Stimulated activated CD8-positive, alpha-beta memory T cell treated with anti-CD3 and anti-CD28 coated beads, Interleukin-12 subunit alpha, Interleukin-12 subunit beta, amount 100 ng/mL, for 4 hours (primary cell): ENCODE measurements around the gene UBE2QL1.

Source experiments
- DNase-seq: peaks from one replicate; pipeline ENCODE4 v3.0.0-alpha.2; 2020; ENCODE audit warnings: low read depth

UBE2QL1 gene

DNA sequence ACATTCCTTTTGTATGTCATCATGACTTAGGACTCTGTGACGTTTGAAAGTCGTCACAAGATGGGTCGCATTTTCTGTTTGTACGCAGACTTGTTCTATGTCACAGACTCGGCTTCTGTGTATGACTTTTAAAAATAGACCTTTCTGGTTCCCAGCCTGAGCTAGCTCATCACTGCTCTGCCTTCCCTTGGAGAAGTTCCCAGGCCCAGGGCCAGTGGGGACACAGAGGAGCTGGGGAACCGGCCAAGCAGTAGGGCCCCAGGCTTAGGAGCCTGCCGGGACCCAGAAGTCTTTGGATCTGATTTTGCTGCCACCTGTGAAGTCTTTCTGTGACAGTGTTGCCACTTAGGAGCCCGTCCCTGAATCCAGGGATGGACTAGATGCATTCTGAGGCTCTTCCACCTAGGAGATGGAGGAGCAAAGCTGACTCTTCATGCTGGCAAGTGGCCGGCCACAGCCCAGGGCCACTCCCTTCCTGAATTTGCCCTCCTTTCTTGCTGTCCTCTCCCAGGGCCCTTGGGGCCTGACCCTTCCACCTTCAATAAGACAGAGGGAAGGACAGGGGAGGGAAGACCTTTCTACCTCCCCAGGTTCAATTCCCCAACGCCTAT is 18.1 kb upstream of the UBE2QL1 start:
- no peak for DNase-seq

DNA sequence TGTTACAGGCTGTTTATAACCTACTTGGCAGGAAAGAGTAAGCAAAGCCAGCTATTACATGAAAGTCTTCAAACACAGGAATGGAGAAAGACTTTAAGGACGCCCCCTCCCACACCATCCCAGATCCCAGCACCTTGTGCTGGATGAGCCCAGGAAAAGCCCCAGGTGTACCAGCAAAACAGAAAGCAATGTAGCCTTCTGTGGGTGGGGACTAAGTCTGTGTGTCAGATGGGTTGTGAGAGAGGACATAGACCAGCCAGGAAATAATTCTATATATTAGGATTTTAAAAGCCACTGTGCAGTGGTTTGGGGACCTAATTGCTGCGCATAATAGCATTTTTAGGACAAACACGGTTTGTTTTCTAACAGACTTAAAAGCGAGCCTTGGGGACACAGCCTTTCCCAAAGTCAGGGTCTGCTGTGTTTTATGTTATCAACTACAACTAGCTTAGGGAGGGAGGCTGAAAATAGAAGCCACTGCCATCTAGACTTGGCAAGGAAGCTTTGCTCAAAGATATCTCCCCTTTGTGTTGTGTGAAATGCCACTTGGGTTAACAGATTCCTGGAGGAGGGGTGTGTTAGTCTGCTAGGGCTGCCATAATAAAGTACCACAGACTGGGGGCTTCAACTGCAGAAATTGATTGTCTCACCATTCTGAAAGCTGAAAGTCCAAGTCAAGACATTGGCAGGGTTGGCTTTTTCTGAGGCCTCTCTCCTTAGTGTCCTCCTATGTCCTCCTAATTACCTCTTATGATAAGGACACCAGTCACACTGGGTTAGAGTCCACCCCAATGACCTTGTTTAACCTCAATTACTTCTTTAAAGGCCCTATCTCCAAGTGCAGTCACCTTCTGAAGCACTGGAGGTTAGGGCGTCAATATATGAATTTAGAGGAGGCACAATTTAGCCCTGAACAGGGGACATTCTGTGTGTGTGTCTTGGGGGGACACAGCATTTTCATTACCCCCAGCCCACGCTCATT is 17.2 kb upstream of the UBE2QL1 start:
- no peak for DNase-seq

DNA sequence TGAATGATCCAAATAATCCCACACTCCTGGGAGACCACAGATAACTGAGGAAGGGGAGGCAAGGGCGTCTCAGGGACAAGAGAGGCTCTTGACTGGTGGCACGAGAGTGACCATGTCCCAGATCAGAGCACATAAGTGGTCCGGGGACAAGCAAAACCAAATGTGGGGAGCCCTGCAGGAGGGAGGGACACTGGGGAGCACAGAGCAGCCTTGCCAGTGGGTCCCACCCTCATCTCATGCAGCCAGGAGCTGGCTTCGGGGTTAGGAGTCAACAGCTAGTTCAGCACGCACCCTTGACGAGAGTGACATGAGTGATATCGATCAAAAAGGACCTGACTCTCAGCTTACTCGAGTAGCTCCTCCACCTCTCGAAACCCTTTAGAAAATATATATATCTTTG is 16.5 kb upstream of the UBE2QL1 start:
- no peak for DNase-seq

DNA sequence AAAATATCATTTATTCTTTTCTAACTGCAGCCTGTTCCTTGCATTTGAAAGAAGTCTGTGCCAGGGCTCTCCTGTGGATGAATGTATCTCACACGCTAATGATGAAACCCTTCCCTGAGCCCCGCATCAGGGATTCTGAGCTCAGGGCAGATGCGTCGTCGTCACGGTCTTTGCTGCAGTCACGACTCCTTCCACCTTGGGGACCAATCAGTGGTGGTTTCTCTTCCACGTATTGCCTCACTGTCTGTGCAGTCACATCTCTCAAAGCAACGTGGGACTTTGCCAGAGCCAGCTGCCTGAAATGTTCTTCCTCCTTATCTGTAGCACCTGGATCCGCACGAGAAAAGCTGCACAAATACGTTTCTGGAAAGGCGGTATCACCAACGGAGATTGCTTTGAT is 13.9 kb upstream of the UBE2QL1 start:
- no peak for DNase-seq

DNA sequence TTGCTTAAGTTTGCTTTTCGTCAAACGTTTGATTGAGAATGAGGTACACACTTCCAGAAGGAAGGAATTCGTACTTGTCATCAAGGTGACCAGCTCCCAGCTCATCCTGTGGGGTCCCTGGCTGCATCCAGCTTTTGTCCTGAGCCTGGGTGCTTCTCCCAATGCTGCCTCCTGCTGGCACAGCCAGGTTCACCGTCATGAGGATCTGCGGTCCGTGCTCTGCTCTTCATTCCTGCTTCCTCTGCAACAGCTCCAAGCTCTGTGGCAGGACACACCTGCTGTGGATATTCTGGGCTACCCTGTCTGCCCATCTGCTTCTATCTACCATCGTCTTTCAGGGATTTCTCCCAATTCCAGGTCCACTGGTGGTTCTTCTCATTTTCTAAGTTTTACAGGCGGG is 13.3 kb upstream of the UBE2QL1 start:
- no peak for DNase-seq

DNA sequence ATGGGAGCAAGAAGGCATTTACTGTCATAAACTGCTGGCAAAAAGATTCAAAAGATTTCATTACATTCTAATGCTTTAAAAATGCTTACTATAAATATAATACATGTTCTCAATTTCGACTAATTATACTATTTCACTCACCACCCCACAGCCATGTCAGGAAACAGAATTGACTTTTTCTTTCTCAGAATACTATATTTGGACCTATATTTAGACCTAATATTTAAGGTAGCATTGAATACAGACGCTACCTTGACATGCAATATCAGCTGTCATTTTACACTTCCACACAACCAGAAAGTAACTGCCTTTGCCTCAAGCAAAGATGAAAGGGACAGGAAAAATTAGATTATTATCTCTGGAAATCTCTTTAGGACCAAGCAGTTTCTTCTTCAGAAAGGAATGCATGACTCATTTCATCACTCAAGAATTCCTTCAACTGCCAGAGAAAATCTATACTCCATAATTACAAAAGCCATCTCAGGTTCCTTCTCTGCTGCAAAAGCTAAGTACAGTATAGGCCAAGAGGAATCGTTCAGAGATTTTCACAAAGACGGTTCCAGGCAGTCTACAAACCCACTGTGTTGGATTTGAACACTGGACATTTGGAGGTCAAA is 11.8 kb upstream of the UBE2QL1 start:
- DNase-seq = no peak

DNA sequence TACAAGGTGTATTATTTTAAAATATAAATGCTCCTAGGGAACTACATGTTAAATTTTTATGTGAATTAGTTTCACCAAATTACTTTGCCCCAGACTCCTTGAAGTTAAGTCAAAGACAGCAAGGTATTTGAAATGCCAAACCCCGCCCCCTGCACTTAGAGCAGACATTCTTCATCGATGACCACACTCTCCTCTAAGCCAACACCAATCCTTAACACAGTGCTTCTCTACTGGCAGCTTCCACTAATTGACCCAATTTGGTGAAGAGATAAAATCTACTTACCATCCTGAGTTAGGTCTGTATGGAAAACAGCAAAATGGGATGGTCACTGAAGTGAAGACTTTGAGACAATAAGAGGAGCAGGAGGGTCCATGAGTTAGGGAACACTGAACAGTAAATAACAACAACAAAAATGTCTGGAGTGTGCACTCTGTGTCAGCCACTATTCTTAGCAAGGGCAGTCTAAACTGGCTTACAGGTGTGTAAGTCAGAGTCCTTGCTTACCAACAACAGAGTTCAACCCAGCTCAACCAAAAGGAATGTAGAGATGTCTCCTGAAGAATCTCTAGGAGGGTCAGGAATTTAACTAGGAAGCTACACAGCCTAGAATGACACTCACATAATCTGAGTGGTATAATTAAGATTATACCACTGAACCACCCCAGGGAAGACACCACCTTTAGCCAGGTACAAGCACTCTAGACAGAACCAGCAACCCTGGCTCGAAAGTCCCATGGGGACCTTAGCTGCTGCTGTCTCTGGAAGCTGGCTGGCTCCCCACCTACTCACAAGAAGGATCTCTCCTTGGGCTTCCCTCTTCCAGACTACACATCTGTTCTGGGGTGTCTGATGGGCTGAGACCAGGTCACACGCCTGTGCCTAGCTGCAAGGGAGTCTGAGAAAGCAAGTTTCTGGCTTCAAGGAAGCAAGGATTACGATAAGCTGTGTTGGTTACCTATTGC is 8.8 kb upstream of the UBE2QL1 start:
- no peak for DNase-seq

DNA sequence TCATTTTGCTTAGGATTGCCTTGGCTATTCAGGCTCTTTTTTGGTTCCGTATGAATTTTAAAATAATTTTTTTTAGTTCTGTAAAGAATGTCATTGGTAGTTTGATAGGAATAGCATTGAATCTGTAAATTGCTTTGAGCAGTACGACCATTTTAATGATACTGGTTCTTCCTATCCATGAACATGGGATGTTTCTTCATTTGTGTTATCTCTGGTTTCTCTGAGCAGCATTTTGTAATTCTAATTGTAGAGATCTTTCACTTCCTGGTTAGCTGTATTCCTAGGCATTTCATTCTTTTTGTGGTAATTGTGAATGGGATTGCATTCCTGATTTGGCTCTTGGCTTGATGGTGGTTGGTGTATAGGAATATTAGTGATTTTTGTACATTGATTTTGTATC is 6.3 kb upstream of the UBE2QL1 start:
- DNase-seq = no peak

DNA sequence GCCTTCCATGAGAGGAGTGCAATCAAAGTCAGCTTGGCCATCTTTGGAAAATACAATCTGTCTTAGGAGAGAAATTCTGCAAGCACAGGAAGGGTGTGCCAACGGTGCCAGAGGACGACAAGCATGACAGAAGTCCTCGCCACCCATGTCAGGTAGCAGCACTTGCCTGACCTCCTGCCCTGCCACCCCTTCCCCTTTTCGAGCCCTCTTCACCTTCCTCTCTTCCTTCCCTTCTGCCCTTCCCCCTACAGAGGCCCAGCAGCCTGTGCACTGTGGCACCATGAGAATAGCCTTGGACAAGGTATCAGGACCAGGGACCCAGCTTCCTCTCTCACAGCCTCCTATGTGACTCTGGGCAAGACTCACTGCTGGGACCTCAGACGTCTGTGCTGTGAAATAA is 5.3 kb upstream of the UBE2QL1 start:
- no peak for DNase-seq

DNA sequence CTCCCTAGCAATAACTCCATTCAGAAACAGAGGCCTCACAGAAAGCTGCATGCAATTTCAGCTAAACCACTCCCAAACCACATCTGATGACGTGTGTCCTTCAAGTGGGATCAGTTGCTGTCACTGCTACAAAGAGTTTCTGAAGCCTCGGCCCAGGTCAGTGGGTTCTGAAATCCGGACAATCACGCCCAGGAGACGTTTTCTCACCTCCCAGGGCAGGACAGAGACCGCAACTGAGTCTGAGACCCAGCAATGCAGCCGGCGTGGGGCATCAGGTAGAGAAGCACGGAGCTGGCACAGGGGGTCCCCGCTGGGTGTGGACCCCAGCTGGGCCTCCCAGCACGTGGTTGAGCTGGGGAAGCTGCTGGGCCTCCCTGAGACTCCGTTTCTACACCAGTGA is 2.6 kb upstream of the UBE2QL1 start:
- no peak for DNase-seq

DNA sequence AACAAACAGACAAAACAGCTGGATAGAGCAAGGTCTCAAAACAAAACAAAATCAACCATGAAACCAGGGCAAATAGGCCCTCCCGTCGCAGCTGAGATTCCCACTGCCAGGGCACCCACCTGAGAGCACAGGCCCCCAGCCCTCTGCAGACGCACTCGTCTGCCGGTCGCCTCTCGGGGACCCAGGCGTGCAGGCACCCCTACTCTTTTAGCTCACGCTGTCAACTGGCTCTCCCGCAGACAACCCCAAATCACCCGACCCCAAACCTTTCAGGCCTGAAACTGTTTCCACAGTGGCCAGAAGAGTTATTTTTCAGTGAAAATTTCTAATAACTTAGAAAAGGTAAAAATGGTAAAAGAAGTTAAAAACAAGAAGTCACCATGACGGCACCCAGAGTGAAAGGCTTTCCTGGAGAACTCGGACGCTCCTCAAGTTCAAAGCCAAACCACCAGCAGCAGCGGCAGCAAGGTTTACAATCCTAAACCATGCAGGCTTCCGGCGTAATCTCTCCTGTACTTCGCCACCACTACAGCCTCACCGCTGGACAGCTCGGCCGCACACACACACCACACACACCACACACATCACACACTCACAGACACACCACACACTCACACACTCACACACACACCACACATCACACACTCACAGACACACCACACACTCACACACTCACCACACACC is 1.9 kb upstream of the UBE2QL1 start:
- no peak for DNase-seq

DNA sequence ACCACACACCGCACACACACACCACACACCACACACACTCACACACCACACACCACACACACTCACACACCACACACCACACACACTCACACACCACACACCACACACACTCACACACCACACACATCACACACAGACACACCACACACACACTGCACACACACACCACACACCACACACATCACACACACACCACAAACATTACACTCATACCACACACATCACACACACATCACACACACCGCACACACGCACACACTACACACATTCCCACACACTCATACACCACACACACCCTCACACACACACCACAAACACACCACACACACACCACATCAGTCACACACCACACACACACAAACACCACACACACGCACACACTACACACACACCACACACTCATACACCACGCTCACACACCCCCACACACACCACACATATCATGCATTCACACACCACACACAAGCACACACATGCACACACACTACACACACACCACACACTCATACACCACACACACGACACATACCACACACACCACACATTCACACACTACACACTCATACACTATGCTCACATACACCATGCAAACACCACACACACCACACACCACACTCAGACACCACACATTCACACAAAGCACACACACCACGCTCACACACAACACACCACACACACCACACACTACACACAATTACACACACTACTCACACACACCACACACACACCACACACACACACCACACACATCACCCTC is 1.1 kb upstream of the UBE2QL1 start:
- DNase-seq = no peak

DNA sequence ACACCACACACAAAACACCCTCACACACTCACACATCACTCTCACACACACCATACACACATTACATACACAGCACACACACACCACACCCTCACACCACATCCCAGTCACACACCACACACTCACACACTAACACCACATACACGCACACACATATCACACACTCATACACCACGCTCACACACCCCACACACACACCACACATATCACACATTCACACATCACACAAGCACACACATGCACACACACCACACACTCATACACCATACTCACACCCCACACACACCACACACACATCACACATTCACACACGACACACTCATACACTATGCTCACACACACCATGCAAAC is 543 bp upstream of the UBE2QL1 start:
- DNase-seq = no peak

DNA sequence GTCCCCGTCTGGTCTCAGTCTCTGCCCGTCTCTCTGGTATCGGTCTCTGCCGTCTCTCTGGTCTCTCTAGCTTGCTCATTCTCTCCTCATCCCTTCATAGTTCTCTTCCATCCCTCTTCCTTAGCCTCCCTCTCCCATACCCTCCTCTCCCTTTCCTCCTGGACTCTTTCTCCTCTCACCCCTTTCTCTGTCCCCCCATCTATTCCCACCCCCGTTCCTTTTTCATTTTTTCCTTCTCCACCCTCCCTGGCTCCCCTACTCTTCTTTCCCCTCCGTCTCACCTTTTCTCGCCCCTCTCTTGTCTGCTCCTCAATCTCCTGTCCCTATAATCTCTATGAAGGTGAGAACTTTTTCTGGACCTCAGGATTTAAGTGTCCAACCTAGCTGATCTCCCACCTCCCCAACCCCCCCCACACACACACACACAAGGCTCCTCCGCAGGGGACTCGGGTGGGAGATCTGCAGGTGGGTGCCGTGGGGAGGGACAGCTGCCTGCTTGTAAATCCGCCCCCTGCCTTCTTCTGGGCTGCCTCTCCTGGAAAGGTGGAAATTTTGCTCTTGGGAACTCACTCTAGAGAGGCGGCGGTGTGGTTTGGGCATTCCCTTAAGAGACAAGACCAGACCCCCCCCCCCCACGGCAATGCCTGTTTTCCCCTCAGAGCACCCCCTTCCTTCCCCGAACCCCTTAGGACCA is 953 bp downstream of the UBE2QL1 start:
- no peak for DNase-seq

DNA sequence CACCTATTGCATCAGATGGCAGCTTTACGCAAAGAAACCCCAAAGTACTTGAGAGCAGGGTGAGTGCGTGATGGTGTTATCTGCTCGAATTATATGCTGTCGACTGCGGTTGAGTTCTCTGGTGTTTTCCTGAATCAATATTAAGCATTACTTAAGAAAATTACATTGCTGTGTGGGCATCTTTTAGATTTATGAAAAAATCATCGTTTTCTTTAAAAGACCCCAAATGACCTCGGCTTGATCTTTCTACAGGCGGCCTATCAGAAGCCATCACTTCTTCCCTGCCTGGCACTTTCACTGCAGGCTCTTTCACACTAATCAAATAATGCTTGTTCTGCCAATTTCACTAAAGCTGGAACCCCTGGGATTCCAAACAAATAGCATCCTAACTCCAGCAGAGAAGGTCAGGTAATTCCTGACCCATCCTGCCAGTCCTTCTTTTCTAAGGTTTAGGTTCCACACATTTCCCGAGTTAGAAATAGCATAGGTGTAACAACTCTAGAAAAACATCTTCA is 1.7 kb downstream of the UBE2QL1 start:
- DNase-seq = no peak

DNA sequence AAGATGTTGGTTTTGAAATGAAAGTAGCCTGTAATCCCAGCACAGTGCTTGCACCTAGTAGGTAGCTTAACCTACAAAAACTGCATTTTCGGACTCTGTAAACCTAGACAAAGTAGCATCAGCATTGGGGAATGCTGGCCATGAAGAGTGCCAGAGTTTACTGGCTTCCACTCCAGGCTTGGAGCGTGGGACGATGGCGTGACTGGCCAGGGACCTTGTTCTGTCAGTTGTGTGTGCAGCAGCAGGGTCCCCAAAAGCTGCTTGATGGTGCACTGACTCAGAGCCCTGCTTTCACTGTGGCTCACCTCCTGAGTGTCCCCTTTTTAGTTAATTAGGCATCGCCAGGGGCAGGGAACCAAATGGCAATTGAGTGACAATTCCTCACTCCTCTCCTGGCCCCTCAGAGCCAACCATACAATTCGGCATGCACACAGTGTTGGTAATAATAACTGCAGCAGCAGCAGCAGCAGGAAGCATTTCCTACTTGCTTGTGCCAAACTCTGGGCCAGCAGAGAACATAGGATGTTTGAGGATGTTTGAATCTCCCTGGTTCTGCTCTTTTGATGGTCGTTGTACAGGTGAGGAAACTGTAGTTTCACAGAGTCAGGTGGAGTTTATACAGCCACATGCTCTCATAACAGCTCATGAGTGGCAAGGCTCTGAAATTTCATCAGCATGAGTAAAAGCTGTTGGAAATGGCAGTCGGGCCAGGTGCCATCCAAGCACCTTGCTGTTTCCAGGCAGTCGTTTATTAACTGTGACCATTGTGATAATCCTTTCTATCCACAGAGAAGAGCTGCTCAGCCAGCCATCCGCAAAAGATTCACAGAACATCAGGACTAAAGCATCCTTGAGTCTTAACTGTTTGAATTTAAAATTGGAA is 4.2 kb downstream of the UBE2QL1 start:
- no peak for DNase-seq

DNA sequence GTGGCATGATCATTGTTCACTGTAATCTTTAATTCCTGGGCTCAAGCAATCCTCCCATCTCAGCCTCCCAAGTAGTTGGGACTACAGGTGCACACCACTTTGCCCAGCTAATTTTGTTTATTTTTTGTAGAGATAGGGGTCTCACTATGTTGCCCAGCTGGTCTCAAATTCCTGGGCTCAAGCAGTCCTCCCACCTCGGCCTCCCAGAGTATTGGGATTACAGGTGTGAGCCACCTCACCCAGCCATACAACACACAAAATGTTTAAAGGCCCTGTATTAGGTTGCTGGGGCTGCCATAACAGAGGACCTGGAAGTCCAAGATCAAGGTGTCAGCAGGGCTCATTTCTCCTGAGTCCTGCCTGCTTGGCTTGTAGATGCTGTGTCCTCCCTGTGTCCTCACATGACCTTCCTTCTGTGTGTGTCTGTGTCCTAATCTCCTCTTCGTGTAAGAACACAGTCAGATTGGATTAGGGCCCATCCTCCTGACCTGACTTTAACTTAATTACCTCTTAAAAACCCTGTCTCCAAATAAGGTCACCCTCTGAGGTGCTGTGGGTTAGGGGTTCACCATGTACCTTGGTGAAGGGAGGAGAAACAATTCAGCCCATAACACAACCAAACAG is 5.4 kb downstream of the UBE2QL1 start:
- no peak for DNase-seq

DNA sequence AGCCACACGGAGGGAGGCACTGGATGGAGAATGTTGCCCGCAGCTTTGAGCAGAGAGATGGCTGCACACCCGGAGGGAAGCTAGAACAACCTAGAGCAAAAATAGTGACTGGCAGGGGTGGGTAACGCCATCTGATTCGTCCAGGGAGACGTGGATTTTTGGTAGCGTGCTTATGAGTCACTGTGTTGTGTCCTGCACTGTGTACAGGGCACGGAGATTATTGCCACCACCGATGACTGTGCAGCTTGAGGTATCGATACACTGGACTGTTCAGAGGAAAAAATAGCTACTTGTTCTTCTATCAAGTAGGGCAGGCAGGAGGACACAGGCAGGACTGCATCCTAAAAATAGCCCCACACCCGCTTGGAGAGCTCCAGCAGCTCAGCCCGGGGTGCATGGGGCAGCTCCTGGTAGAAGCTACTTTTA is 6.0 kb downstream of the UBE2QL1 start:
- DNase-seq = no peak
